TTC549 (cell line): ENCODE results near the gene WNK2.

Experiments used
- FAIRE-seq: peaks from 2 replicates; lab custom pipeline; 2012; peaks lifted over from hg19 to GRCh38; lab: Jason Lieb, UNC

Gene WNK2

GRCh38 chr9:93267091-93267541 is 83.2 kb downstream of the WNK2 start:
- no peak for FAIRE-seq

DNA sequence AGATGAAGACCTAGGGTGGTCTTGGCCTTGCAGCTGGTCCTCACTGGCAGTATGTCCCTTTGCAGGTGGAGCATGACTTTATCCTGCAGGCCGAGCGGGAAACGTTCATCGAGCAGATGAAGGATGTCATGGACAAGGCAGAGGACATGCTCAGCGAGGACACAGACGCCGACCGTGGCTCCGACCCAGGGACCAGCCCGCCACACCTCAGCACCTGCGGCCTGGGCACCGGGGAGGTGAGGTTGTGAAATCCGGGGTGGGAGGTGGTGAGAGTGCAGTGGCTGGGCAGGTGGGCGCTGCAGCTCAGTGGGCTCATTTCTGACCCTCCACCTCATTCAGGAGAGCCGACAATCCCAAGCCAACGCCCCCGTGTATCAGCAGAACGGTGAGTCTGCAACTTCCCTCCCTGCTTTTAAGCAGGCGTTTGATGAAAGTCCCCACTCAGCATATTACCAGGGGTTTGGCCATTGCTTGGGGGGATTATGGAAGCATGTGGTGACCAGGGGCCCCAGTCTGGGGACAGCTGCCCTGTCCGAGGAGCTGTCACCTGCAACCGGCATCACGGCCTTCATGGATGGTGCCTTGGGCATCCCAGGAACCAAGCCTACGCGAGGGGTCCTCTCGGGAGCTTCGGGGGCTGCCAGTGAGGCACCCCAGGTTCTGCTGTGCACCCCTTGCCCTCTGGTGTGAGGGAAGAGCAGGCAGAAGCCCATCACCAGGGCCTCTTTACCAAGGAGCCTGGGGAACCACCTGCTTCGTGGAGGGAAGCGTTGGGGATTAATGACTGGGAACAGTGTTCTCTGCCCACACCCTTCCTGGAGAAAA is 84.0 kb downstream of the WNK2 start:
- FAIRE-seq = no peak

DNA sequence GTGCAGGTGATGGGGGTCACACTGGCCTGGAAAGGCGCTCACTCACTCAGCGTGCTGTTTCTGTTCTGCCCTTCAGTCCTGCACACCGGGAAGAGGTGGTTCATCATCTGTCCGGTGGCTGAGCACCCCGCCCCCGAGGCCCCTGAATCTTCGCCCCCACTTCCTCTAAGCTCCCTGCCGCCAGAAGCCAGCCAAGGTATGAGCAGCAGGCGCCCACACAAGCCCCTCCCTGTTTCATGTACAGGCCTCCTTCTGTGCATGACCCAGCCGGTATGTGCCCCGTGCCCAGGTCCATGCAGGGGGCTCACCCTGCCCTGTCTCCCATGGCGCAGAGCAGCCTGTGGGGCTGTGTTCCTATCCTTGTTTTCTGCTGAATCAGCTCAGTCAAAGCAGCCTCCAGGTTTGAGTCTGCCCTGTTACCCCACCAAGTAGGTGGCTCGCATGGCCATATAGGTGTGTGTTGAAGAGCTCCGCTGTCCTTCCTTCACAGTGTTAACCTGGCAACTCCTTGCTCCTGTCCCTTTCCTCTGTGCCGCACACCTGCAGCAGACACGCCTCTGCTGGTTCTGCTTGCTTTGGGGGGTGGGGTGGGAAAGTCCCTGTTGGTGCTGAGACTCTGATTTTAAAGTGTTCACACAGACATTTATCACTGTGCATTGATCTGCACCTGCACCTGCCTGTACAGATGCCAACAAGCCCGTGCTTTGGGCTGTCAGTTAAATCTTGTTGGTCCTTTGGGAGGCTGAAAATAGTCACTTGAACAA is 84.8 kb downstream of the WNK2 start:
- FAIRE-seq = no peak

DNA sequence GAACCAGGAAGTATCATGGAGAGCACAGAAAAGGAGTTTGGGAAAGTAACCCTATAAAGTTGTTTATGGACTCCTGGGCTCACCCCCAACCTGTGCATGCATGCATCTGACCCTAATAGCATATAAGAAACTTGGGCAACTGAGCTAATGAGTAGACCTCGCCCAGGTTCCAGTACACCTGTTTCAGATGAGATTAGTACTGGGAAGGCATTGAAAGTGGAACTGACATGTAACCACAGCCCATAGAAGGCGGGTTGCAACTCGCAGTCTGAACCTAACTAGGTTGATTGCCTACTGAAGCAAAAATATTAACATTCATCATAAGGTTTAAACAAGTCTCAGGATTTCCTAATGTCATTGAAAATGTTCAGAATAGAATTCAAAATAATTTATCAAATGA is 87.0 kb downstream of the WNK2 start:
- FAIRE-seq = no peak

DNA sequence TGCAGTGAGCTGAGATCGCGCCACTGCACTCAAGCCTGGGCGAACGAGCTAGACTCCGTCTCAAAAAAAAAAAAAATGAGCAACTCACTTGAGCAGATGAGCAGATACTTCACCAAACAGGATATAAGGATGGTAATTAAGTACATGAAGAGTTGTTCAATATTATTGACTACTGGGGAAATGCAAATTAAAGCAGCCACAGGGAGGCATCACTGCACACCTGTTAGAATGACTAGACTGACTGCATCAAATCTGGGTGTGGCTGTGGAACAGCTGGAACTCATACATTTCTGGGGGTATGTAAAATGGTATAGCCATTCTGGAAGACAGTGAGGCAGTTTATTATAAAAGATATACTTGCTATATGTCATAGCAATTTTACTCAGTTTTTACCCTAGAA is 93.0 kb downstream of the WNK2 start:
- FAIRE-seq = no peak

- no peak for FAIRE-seq
Measured at GRCh38 chr9:93278144-93278543, 94.2 kb downstream of the WNK2 start.

DNA sequence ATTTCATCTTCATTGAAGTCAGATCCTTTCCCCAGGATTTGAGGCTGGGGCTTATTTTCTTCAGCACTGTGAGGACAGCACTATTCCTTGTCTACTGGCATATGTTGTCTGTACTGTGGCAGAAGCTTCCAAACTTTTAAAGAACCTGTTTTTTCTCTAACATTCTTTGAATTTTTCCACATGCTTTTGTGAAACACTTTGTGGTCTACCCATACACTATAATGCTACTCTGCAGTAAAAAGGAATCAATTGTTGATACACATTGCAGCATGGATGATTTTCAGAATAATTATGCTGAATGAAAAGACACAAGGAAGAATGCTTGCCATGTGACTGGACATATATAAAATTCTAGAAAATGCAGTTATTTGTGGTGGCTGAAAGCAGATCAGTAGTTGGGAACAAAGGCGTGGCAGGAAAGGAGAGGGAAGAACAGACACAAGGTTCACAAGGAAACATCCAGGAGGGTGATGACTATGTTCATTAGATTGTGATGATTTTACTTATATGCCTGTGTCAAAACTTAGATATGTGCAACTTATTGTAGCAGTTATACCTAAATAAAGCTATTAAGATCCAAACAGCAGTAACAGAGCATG is 96.8 kb downstream of the WNK2 start:
- no peak for FAIRE-seq

GRCh38 chr9:93286252-93287188 is 102.6 kb downstream of the WNK2 start:
- FAIRE-seq = no peak

GRCh38 chr9:93287189-93287552 is 103.2 kb downstream of the WNK2 start:
- no peak for FAIRE-seq

- no peak for FAIRE-seq
Measured at GRCh38 chr9:93287593-93287992, 103.7 kb downstream of the WNK2 start.

GRCh38 chr9:93288341-93288740 is 104.4 kb downstream of the WNK2 start:
- no peak for FAIRE-seq

- FAIRE-seq = no peak
Measured at GRCh38 chr9:93288891-93289883, 105.2 kb downstream of the WNK2 start.

DNA sequence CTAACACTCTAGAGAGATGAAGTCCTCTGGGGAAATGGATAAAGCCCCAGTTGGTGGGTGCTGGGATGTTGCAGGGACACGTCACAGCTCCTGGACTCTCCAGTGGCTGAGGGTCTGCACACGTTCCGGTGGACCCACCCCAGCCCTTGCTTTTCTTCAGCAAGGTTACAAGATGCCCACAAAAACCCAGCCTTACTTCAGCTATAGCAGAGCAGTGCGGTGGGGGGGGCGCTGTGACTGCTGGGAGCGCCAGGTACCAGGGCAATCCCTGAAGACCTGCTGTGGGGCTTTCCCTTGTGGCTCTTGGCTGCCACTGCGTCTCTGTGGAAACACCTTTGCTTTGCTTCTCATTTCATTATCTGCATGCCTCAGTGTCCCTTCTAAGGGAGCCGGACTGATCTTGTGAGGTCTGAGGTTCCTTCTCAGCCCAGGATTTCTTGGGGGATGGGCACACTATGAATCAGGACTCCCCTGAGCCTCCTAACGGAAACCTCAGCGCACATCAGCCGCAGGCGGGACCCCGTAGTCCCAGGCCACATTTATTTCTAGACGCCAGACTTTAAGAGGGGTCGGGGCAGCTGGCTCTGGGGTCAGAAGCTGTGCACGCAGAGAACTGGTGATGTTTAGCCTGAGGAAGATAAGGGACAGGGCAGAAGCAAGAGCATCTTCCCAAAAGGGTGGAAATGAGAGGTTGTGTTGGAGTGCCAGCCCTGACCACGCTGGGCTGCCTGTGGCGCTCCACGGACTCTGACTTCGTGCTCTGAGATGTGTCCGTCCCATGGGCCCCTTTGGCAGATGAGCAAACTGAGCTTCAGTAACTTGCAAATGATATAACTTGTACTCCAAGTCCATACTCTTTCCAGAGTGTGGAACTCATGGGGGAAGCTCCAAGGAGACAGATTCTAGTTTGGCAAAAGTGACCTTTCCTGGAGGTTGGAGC is 106.8 kb downstream of the WNK2 start:
- FAIRE-seq = no peak

DNA sequence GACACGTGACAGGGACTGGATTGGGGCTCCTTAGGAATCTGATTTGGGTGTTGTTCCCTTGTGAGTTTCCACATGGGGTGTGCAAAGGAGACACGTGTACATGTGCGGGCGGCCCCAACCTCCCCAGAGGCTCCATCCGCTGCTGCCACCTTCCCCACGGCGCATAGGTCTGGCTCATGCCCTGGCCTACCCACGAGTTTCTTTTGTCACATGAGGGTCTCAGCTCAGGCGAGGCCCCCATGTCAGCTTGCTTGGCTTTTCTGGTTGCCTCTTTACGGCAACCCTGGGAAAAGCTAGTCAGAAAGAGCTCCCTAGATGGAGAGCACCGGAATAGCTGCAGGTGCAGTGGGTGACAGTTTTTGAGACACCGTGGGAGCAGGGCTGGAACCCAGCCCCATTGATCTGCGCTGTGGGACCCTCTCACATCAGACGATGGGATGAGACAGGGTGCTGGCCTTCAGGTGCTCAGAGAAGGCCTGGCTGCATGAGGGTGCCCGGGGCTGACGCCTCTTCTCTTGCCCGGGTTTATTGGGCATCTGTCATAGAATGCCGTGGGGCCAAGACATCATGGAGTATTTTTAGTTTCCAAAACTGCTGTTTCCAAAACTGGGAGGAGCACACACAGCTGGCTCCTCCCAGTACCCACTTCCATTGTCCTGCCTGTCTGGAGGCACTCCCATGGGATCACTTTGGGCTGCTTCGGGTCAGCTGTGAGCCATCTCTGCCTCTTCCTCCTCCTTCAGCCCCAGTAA is 107.8 kb downstream of the WNK2 start:
- no peak for FAIRE-seq

DNA sequence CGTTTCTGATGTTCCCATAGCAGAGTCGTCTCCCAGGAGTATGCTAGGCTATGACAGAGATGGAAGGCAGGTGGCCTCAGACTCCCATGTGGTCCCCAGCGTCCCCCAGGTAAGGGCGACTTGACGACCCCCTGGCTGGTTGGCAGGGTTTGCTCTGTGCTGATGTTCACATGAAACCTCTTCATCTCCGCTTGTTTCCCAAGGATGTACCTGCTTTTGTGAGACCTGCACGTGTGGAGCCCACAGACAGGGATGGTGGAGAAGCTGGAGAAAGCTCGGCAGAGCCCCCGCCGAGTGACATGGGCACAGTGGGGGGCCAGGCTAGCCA is 108.3 kb downstream of the WNK2 start:
- no peak for FAIRE-seq

- FAIRE-seq = no peak
Measured at GRCh38 chr9:93292664-93293328, 108.9 kb downstream of the WNK2 start.

DNA sequence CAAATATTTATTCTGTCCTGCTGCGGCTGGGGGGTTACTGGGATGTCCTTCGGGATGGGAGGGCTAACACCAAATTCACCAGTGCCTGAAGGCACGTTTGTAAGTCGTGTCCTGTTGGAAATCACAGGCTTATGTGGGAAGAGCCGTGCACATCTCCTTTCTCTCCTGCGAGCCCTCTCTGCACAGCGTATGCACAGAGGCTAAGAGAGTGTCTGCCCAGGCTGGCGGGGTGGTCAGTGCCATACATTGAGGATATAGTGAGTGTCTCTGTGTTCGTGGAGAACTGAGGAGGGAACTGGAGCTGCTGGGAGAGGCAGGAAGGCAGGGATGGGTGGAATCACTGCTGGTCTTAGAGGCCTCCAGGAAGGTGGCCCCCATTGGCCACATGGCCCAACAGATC is 110.1 kb downstream of the WNK2 start:
- FAIRE-seq = no peak

GRCh38 chr9:93295031-93295430 is 111.1 kb downstream of the WNK2 start:
- no peak for FAIRE-seq
